ENCODE measurements around the gene TNFAIP8L2.

TNFAIP8L2 gene

GRCh38 chr1:151156515-151156819, at the start of gene TNFAIP8L2:
Gene TNFAIP8L2, plus strand, starts transcription at chr1:151156649. Its CDS starts 2,049 bp downstream, at chr1:151158698.
- DNase-seq, result peak; percentile 78

GRCh38 chr1:151106894-151107293, 49.6 kb upstream of the TNFAIP8L2 start:
- no peak for DNase-seq

DNA sequence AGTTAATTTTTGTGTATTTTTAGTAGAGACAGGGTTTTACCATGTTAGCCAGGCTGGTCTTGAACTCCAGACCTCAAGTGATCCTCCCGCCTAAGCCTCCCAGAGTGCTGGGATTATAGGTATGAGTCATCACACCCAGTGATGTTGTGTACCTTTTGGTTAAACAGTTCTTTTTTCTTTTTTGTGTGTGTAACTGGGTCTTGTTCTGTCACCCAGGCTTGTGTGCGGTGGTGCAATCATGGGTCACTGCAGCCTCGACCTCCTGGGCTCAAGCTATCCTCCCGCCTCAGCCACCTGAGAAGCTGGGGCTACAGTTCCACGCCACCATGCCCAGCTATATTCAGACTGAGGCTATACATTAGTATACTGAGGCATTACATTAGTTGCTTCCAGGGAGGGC, 48.1 kb upstream of the TNFAIP8L2 start:
- DNase-seq, result no peak

DNA sequence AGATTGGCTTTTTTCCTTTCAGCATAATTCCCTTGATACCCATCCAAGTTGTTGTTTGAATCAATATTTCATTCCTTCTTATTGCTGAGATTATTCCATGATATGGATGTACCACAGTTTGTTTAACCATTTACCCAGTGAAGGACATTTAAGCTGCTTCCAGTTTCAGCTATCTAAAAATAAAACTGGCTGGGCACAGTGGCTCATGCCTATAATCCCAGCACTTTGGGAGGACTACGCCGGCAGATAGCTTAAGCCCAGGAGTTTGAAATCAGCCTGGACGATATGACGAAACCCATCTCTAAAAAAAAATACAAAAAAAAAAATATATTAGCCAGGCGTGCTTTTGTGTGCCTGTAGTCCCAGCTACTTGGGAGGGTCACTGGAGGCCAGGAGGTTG, 42.6 kb upstream of the TNFAIP8L2 start:
- DNase-seq, result no peak

DNA sequence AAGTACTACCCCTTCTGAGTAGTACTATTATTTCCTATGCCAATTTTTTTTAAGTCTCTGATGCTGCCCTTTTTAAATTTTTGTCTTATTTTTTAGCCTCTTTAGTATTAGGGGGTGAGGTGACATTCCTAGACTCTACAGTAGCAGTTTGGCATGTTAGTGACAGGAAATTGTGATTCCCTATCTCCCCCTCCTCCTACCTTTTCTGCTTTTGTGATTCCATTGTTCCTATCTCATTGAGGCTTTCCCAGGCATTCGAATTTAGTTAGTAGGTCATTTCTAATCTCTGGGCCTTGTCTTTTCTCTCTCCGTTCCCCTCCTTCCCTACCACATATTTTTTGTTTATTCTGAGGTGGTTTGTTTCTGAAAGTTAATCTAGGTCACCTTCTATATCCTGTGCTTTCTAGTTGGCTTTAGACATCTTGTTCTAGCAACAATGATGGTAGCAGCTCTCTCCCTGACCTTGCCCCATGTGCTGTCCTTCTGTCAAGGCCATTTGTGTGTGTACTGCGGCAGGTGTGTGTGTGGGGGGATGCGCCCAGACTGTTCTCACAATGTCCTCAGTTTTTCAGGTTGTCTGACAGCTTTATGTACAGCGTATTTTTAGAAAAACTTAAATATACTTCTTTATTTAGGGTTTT, 31.6 kb upstream of the TNFAIP8L2 start:
- DNase-seq, result no peak

DNA sequence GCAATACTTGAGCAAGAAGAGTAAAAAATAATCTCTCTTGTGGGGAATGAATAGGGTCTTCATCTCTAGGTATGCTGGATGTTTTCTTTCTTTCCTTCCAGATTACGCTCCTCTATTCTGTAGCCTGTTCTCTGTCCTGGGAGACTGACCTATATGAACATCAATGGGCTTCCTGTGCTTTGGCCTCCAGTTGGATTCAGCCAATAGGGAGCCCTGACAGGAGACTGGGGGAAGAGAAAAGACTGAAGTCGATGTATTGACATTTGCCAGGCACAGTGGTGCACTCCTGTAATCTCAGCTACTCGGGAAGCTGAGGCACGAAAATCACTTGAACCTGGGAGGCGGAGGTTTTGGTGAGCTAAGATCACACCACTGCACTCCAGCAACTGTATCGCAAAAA, 27.6 kb upstream of the TNFAIP8L2 start:
- no peak for DNase-seq

- DNase-seq, result peak; percentile 76
Measured at GRCh38 chr1:151130987-151131586, 25.4 kb upstream of the TNFAIP8L2 start.

DNA sequence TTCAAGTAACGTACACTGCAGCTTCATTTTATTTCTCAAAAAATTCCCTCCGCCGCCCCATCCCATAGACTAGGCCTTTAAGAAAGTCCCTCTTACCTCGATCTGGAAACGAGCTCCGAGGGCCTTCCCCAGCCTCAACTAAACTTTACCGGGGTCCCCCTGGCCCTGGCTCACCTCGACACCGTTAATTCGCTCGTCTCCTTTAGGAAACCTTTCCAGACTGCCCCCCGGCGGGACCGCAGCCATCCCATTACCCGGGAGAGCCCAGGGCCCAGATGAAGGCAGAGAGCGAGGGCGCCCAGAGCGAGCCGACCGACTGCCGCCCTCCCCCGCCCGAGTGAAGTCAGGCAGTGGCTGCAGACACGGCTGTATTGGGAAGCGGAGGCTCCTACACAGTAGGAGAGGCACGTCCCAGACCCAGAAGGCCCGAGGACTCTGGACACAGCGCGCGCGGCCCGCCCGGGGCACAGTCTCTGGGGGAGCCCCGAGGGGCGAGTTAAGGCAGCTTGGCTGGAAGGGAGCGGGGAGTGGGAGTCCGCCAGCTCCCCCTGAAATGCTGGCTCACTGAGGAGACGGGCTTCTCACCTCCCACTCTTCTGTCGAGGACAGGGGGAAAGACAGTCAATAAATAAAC, 24.6 kb upstream of the TNFAIP8L2 start:
- no peak for DNase-seq

- DNase-seq, result no peak
Measured at GRCh38 chr1:151132335-151133017, 24.0 kb upstream of the TNFAIP8L2 start.

GRCh38 chr1:151133018-151133806, 23.2 kb upstream of the TNFAIP8L2 start:
- DNase-seq, result no peak

DNA sequence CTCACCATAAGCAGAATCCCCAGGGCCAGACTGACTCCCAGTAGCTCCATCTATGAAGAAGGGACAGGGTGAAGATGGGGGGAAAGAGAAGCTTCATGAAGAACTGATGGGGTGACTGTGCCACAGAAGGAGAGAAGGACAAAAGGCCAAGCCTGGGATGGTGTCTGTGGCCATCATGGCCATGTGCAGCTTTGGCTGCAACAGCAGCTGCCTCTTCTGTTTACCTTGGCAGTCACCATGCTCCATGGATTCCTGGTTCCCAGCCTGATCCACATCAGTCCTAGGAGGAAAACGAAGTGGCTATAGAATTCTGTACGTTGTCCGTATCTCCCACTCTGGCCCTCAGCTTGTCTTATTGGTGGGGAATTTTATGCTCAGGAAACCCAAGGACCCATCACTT, 22.1 kb upstream of the TNFAIP8L2 start:
- no peak for DNase-seq

- no peak for DNase-seq
Measured at GRCh38 chr1:151134991-151135390, 21.5 kb upstream of the TNFAIP8L2 start.

DNA sequence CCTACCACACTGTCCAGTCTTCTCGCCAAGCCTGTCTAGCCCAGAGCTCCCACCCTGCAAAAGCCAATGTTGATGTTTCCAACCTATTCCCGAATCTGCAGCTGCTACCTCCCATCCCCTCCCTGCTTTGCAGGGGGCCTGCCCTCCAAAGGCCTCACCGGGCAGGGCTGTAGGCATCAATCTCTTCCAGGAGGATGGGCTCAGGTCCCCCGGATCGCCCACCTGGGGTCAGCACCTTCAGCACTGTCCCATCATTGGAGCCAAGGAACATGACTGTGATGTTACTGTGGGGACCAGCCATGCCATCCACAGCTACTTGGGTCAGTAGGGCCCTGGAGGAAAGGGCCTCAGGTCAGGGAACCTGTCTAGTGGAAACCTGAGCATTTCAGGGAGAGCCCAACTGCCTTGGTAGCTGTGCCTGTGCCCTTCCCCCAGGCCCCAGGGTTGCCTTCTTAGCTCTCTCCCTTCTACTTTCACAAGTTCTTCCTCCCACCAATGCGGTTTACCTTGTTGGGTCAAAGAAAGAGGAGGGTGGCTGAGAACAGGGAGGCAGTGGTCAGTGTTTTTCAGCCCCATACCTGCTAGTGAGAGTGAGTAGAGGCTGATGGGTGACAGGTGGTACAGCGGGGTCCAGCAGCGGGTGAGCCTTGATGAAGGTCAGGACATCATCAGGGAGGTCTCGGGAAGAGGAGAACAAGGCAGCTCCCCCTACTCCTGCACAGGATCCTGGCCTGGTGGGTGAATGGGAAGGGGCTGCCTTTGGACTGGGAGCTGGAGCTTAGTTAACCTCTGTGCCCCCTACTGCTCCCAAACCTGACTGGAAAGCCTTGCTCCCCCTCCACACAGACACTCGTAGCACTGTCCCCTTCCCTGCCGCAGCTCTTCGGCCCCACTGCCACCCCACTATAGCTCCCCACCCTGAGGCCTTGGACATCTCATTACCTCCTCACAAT, 20.7 kb upstream of the TNFAIP8L2 start:
- no peak for DNase-seq

DNA sequence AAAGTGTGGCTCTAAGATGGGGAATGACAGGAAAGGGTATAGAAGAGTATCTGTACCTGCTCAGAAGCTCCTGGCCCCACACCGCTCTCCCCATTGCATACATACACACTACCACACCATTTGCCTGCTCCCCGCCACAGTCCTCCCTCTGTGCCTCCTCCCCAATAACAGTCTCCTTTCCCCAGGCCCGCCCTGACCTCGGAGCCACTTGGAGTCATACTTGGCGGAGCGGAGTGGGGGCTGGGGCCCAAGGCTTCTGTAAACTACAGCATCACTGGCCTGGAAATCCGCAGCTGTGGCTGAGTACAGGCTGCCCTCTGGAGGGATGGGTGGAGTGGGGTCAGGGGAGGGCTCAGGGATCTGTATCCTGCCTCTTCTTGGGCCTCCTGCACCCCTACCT, 18.7 kb upstream of the TNFAIP8L2 start:
- no peak for DNase-seq

GRCh38 chr1:151142411-151143056, 13.9 kb upstream of the TNFAIP8L2 start:
- no peak for DNase-seq

DNA sequence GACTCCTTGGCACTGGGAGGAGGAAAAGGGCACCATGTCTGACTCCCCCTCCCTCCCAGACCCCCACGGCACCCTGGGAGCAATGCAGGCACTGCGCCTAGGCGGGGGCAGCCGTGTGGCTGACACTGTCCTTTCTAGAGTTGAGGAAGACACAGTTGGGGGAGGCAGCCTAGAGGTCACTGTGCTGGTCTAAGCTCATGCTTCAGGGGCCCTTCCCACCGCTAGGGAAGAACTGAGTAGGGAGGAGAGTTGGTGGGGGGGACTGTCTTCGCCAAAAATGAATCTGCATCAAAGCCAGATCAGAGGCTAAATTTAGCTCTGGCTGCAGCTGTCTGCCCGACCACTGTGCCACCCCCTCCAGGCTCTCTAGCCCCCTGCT, 13.4 kb upstream of the TNFAIP8L2 start:
- no peak for DNase-seq

DNA sequence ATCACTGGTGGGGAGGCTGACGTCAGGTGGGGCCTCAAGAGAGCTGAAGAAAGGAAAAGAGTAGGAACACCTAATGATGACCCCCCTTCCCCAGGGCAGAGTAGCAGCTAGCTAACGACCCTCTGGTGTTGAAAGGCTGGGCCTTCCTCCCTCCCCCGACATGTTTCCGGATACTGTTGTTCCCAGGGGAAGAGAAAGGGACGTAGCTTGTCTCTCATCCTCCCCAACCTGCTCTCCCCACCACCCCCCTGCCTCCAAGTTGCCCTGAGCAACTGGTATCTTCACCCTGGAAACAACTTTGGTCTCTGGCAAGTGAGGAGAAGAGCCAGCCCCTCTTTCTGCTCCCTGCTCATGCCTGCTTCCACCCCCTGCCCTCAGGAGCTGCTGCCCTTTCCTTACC, 12.5 kb upstream of the TNFAIP8L2 start:
- no peak for DNase-seq

- no peak for DNase-seq
Measured at GRCh38 chr1:151144474-151145303, 11.8 kb upstream of the TNFAIP8L2 start.

DNA sequence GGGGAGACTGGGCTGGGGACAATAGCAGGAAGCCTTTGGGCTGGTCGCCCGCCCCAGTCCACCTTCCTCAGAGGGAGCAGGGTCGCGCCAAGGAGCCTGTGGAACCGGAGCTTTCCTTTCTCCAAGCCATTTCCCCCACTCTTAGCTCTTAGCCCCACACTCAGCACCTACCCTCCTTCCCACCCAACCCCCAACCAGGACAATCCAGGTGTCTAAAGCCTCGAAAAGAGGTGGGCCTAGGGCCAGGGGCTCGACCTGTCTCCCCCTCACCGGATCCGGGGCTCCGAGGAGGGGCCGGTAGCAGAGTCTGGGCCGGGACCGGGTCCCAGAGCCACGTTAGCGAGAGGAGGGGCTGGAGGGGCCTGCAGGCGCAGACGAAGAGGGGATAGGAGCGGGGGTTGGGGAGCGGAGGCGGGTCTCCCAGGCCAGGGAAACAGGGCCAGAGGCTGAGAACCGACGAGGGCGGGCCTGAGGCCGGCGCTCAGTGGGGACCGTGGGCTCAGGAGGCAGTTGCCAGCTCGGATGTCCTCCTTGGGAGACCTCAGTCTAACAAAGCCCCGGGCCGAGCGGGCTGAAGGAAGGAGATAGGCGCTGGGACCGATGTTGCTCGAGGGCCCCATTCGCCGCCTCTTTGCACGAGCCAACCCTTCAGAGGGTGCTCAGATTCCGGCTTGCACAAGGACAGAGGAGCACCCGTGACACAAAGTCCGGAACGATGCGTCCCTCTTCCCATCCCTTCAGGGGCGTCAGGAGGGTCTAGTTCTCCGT, 11.0 kb upstream of the TNFAIP8L2 start:
- DNase-seq, result peak; percentile 29

- DNase-seq, result no peak
Measured at GRCh38 chr1:151146072-151146411, 10.4 kb upstream of the TNFAIP8L2 start.

All from activated gamma-delta T cell treated with Interleukin-2 at 50 U/mL for 16 hours (primary cell).